Ovary (tissue), 3 donors: ENCODE measurements around the gene SWAP70.

Experiments
- POLR2A ChIP-seq: fragments of 450-650 bp; IDR thresholded peaks from one replicate; pipeline ENCODE4 v1.6.1; 2017; ENCODE audit warnings: antibody characterized with exemption, mild to moderate bottlenecking, moderate library complexity
- TF ChIP-seq, protein P1 (sequence below), 3 donors: fragments of 450-650 bp in 2 of 3; fragments of 200-600 bp in 1 of 3; IDR thresholded peaks; one replicate each; pipeline versions ENCODE4 v1.5.1 to v1.8.0; 2016 to 2022; ENCODE audit warnings: antibody characterized with exemption in 3 of 3, mild to moderate bottlenecking in 1 of 3
- donor health status: DM: no; HTN: no; CAD: no.

- TF ChIP-seq, protein P1, sequence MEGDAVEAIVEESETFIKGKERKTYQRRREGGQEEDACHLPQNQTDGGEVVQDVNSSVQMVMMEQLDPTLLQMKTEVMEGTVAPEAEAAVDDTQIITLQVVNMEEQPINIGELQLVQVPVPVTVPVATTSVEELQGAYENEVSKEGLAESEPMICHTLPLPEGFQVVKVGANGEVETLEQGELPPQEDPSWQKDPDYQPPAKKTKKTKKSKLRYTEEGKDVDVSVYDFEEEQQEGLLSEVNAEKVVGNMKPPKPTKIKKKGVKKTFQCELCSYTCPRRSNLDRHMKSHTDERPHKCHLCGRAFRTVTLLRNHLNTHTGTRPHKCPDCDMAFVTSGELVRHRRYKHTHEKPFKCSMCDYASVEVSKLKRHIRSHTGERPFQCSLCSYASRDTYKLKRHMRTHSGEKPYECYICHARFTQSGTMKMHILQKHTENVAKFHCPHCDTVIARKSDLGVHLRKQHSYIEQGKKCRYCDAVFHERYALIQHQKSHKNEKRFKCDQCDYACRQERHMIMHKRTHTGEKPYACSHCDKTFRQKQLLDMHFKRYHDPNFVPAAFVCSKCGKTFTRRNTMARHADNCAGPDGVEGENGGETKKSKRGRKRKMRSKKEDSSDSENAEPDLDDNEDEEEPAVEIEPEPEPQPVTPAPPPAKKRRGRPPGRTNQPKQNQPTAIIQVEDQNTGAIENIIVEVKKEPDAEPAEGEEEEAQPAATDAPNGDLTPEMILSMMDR (IDR thresholded peaks at IDR 0.05) = no peak
- TF ChIP-seq POLR2A = peak; percentile 5
These were observed 647 bp downstream of the SWAP70 start for GRCh38 chr11:9664276-9665171.
